Keratinocyte (primary cell): ENCODE results near the gene PCDHGC5. TPM values are rescaled to one million over a fixed set of nuclear protein-coding genes. Genes with fewer than 3 reads are reported as not detected.

ENCODE experiments used
- DNase-seq: peaks from one replicate; pipeline ENCODE4 v3.0.0-alpha.2; 2011; ENCODE audit warnings: low read depth, missing footprints, low spot score
- FAIRE-seq: peaks from 2 replicates; lab custom pipeline; 2011; peaks lifted over from hg19 to GRCh38; lab: Jason Lieb, UNC
- H2AFZ ChIP-seq: 2 replicates; pipeline ENCODE4 v1.6.0; 2012; ENCODE audit warnings: low read length, control low read depth, inconsistent platforms; ENCODE audit not compliant: control insufficient read depth
- H3K27ac ChIP-seq: 2 replicates; pipeline ENCODE4 v1.5.1; 2011; ENCODE audit warnings: low read length; ENCODE audit not compliant: control insufficient read depth, insufficient read depth
- H3K27me3 ChIP-seq: 3 replicates; pipeline ENCODE4 v1.6.0; 2011; ENCODE audit warnings: low read length; ENCODE audit not compliant: control insufficient read depth, insufficient read depth; ENCODE audit errors: extremely low read depth
- H3K36me3 ChIP-seq, 2 experiments: 2 replicates in 1 of 2; 3 replicates in 1 of 2; pipeline ENCODE4 v1.5.1; 2011; ENCODE audit warnings: low read length in 2 of 2, mild to moderate bottlenecking in 1 of 2; ENCODE audit not compliant: control insufficient read depth in 2 of 2, insufficient read depth in 2 of 2; ENCODE audit errors: extremely low read depth in 1 of 2
- H3K4me1 ChIP-seq: 3 replicates; pipeline ENCODE4 v1.5.1; 2011; ENCODE audit warnings: low read length; ENCODE audit not compliant: control insufficient read depth, insufficient read depth; ENCODE audit errors: extremely low read depth
- H3K4me2 ChIP-seq: 3 replicates; pipeline ENCODE4 v1.6.0; 2011; ENCODE audit warnings: low read depth, low read length; ENCODE audit not compliant: control insufficient read depth, insufficient read depth; ENCODE audit errors: extremely low read depth
- H3K4me3 ChIP-seq, 3 experiments: fragments of 200-600 bp in 1 of 3; sonication (generic) in 1 of 3; 2 replicates in 2 of 3; 3 replicates in 1 of 3; pipeline ENCODE4 v1.5.1; 2011 to 2016; ENCODE audit warnings: low read length in 3 of 3, mild to moderate bottlenecking in 3 of 3, control low read depth in 2 of 3, inconsistent platforms in 1 of 3, low read depth in 1 of 3, mixed read lengths in 1 of 3, mixed run types in 1 of 3, moderate library complexity in 1 of 3; ENCODE audit not compliant: control insufficient read depth in 2 of 3, insufficient read depth in 2 of 3; ENCODE audit errors: extremely low read depth in 1 of 3
- H3K79me2 ChIP-seq: 2 replicates; pipeline ENCODE4 v1.6.0; 2012; ENCODE audit warnings: low read length; ENCODE audit not compliant: control insufficient read depth, insufficient read depth
- H3K9ac ChIP-seq: 3 replicates; pipeline ENCODE4 v1.6.0; 2011; ENCODE audit warnings: low read length; ENCODE audit not compliant: control insufficient read depth, insufficient read depth; ENCODE audit errors: extremely low read depth
- H3K9me1 ChIP-seq: 3 replicates; pipeline ENCODE4 v1.6.0; 2011; ENCODE audit warnings: low read length; ENCODE audit not compliant: control insufficient read depth, insufficient read depth; ENCODE audit errors: extremely low read depth
- H3K9me3 ChIP-seq: 2 replicates; pipeline ENCODE4 v1.5.1; 2012; ENCODE audit warnings: low read depth, low read length; ENCODE audit not compliant: control insufficient read depth
- H4K20me1 ChIP-seq: 3 replicates; pipeline ENCODE4 v1.6.0; 2011; ENCODE audit warnings: low read length; ENCODE audit not compliant: control insufficient read depth, insufficient read depth; ENCODE audit errors: extremely low read depth
- EZH2 ChIP-seq: IDR thresholded peaks from one replicate; pipeline ENCODE4 v1.6.1; 2012; ENCODE audit warnings: inconsistent platforms, mild to moderate bottlenecking, low read length, moderate library complexity
- dilution Hi-C: fragments of 300-500 bp; cut with MboI; formaldehyde crosslinking; loops from one replicate; pipeline ENCODE4 v1.7.0; 2020; ENCODE audit warnings: low sequenced_read_pairs; ENCODE audit not compliant: extremely low pct_ligation_motif_present
- polyA plus RNA-seq, 5 experiments: library from polyadenylated mRNA; depleted of rRNA in 3 of 5; stranded (reverse) in 3 of 5; stranded (forward) in 1 of 5; unstranded in 1 of 5; fragments of >200 nt; gene quantifications; 1 replicate in 1 of 5; 2 replicates in 3 of 5; 3 replicates in 1 of 5; pipeline versions ENCODE4 v1.2.1 to v1.2.3, GENCODE V29; 2011 to 2012; ENCODE audit warnings: missing spikeins in 2 of 5, low read depth in 1 of 5, low replicate concordance in 1 of 5
- TF ChIP-seq, protein P1 (sequence below), 3 experiments: IDR thresholded peaks in 1 of 3; conservative IDR thresholded peaks in 1 of 3; optimal IDR thresholded peaks in 1 of 3; 2 replicates in 2 of 3; 3 replicates in 1 of 3; pipeline versions ENCODE3 to v1.5.1; 2011; ENCODE audit warnings: low read length in 3 of 3, mild to moderate bottlenecking in 3 of 3, moderate library complexity in 2 of 3, control low read depth in 1 of 3, inconsistent platforms in 1 of 3; ENCODE audit not compliant: insufficient read depth in 2 of 3; ENCODE audit errors: extremely low read depth in 1 of 3

Gene PCDHGC5
- polyA plus RNA-seq, 1 donor (not counting 4 experiments of a cell fraction or from before 2014, with no cell fraction given) = 0.77 TPM

DNA sequence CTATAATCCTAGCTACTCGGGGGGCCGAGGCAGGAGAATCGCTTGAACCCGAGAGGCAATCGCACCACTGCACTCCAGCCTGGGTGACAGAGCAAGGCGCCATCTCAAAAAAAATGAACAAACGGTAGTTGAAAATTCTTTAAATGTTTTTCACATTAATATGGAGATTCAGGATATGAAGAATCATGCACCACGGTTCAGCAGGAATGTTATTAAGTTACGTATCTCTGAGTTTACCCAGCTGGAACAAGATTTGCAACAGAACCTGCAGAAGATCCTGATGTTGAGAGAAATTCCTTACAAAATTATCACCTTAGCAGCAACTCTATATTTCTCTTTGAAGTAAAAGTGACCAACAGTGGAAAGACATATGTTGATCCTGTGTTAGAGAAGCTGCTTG lies 48.5 kb upstream of the PCDHGC5 start:
- dilution Hi-C loops = no loop called here

GRCh38 chr5:141441571-141442170 lies 47.2 kb upstream of the PCDHGC5 start:
- no peaks in the 10 kb centered on the region for H4K20me1 ChIP-seq
- no peaks in the 10 kb centered on the region for H3K9me1 ChIP-seq
- no peaks in the 10 kb centered on the region for H3K4me1 ChIP-seq
- no peaks in the 10 kb centered on the region for H3K79me2 ChIP-seq
- dilution Hi-C loops = no loop called here
- no peaks in the 10 kb centered on the region for H3K27me3 ChIP-seq
- H3K9me3 ChIP-seq = peaks cover 7% of the 10 kb centered on the region
- H3K27ac ChIP-seq = no peak overlapping the region
- no peak for DNase-seq
- no peaks in the 10 kb centered on the region for H3K36me3 ChIP-seq
- no peak for TF ChIP-seq EZH2
- TF ChIP-seq, protein P1, sequence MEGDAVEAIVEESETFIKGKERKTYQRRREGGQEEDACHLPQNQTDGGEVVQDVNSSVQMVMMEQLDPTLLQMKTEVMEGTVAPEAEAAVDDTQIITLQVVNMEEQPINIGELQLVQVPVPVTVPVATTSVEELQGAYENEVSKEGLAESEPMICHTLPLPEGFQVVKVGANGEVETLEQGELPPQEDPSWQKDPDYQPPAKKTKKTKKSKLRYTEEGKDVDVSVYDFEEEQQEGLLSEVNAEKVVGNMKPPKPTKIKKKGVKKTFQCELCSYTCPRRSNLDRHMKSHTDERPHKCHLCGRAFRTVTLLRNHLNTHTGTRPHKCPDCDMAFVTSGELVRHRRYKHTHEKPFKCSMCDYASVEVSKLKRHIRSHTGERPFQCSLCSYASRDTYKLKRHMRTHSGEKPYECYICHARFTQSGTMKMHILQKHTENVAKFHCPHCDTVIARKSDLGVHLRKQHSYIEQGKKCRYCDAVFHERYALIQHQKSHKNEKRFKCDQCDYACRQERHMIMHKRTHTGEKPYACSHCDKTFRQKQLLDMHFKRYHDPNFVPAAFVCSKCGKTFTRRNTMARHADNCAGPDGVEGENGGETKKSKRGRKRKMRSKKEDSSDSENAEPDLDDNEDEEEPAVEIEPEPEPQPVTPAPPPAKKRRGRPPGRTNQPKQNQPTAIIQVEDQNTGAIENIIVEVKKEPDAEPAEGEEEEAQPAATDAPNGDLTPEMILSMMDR (optimal IDR thresholded peaks at IDR 0.05 in 1 of 3, IDR thresholded peaks at IDR 0.05 in 1 of 3, conservative IDR thresholded peaks at IDR 0.05 in 1 of 3; ENCODE audit: extremely low read depth in 1 of 3, insufficient read depth in 2 of 3, low read length in 3 of 3) = no peak
- no peak overlapping the region for H3K4me3 ChIP-seq
- H3K9ac ChIP-seq = no peak overlapping the region
- H2AFZ ChIP-seq = no peak overlapping the region
- H3K4me2 ChIP-seq = no peak overlapping the region
- FAIRE-seq = no peak

More for the DNA sequence above, 48.5 kb upstream of the PCDHGC5 start:
- H3K27me3 ChIP-seq = no peaks in the 10 kb centered on the region
- no peaks in the 10 kb centered on the region for H3K36me3 ChIP-seq
- H3K4me3 ChIP-seq = no peak overlapping the region
- H4K20me1 ChIP-seq = no peaks in the 10 kb centered on the region
- H2AFZ ChIP-seq = no peak overlapping the region
- FAIRE-seq (no peak), DNase-seq (no peak)
- TF ChIP-seq EZH2 = no peak
- TF ChIP-seq, protein P1 (optimal IDR thresholded peaks at IDR 0.05 in 1 of 3, IDR thresholded peaks at IDR 0.05 in 1 of 3, conservative IDR thresholded peaks at IDR 0.05 in 1 of 3; ENCODE audit: extremely low read depth in 1 of 3, insufficient read depth in 2 of 3, low read length in 3 of 3) = no peak
- H3K9ac ChIP-seq = no peak overlapping the region
- peaks cover 7% of the 10 kb centered on the region for H3K9me3 ChIP-seq
- H3K27ac ChIP-seq = no peak overlapping the region
- no peaks in the 10 kb centered on the region for H3K4me1 ChIP-seq
- H3K79me2 ChIP-seq = no peaks in the 10 kb centered on the region
- no peak overlapping the region for H3K4me2 ChIP-seq
- no peaks in the 10 kb centered on the region for H3K9me1 ChIP-seq
